Measurements from ENCODE around the gene C19orf81.

The C19orf81 gene

GRCh38 chr19:50659318-50660087 lies 10.3 kb downstream of the C19orf81 start:
- no peak for DNase-seq

DNA sequence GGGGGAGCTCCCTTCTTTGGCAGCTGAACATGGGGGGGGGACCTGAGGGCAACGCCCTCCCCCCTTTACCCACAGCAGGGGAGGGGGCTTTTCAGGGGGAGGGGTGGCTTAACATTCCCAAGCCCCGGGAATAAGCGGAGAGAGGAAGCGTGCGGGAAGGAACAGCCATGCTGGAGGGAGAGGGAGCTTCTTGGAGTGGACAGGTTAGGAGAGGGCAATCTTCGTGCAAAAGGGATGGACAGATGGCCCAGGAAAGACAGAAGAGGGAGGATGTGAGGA lies 10.8 kb downstream of the C19orf81 start:
- no peak for DNase-seq

GRCh38 chr19:50661023-50661422 lies 11.8 kb downstream of the C19orf81 start:
- DNase-seq = no peak

- DNase-seq = no peak
These were observed 12.8 kb downstream of the C19orf81 start for GRCh38 chr19:50661766-50662650.

DNA sequence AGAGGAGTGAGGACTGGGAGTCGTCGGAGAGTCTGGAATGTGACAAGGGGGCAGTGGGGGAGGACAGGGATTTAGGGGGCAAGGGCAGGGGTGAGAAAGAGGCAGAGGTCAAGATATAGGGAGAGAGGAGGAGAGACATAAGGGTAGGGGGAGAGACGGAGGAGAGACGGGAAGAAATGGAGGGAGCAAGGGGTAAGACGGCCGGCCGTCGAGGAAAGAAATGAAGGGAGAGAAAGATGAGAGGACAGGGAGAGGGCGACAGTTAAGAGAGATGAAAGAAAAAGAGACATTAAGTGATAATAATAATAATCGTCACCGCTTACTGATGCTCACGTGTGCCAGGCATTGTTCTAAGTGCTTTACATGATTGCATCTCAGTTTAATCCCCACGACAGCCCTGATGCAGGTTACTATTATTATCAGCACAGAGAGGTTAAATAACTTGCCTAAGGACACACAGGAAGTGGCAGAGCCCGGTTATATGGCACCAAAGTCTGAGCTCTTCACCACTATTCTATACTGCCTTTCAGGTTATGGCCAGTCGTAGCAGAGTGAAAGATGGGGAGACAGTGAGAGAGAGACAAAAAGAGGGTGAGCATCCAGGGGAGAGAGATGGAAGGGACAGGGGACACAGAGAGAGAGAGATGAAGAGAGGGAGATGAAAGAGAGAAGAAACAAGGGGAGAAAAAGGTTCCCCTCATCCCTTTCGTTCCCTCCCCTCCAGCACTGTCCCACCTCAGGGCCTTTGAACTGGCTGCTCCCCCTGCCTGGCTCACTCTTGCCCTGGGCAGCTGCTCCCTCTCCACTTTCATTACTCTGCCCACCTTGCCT lies 13.6 kb downstream of the C19orf81 start:
- no peak for DNase-seq

DNA sequence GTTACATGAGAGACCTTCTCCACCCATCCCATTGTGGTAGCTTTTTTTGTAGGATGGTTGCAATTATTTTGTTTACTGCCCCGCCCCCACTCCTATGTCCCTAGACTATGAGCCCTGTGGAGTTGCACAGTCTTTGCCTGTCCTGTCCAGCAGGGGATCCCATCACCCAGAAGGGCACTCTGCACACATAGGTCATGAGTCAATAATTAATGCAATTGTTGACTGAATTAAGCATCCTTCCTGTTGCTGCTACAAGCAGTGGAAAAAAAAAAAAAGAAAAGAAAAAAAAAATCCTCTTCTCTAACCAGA lies 14.2 kb downstream of the C19orf81 start:
- no peak for DNase-seq

DNA sequence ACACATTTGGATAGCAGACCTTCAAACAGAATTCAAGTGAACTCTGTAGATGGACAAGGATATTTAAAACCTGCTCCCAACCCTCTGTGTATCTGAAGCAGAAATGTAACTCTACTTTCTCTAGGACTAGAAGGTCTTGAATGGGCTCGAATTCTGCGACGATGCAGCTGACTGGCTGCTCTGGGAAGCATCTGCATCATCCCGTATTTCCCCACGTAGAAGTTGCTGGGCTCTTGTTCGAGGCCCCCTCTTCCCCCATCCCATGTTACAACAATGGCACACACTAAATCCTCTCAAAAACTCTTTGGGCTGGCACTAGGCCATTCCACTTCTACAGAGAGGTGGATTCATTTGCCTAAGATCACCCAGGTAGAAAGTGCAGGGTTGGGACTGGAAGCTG lies 15.0 kb downstream of the C19orf81 start:
- no peak for DNase-seq

- DNase-seq = no peak
These were observed 17.3 kb downstream of the C19orf81 start for GRCh38 chr19:50666346-50667176.

GRCh38 chr19:50667177-50667758 lies 18.0 kb downstream of the C19orf81 start:
- DNase-seq = no peak

DNA sequence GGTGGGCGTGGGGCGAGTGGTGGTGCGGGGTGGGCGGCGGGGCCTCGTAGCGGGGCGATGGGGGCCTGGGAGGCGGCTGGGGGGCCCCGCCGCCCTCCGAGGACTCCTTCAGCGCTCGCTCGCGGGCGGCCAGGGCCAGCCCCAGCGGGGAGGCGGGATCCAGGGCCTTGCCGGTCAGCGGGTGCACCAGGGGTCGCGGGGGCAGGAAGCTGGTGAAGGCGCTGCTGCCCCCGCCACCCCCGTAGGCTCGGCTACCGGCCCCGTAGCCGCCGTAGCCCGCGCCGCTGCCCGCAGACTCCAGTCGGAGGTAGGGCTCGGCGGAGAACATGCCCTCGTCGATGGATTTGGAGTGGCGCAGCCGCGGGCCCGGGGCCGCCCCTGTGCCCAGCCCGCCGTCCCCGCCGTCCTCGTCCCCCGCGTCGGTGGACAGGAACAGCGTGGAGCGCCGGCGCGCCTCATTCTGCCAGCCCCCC lies 18.6 kb downstream of the C19orf81 start:
- no peak for DNase-seq

GRCh38 chr19:50668416-50668815 lies 19.2 kb downstream of the C19orf81 start:
- no peak for DNase-seq

GRCh38 chr19:50668879-50669278 lies 19.6 kb downstream of the C19orf81 start:
- no peak for DNase-seq

GRCh38 chr19:50669302-50670101 lies 20.3 kb downstream of the C19orf81 start:
- DNase-seq = no peak

GRCh38 chr19:50670102-50670380 lies 20.8 kb downstream of the C19orf81 start:
- DNase-seq = no peak

DNA sequence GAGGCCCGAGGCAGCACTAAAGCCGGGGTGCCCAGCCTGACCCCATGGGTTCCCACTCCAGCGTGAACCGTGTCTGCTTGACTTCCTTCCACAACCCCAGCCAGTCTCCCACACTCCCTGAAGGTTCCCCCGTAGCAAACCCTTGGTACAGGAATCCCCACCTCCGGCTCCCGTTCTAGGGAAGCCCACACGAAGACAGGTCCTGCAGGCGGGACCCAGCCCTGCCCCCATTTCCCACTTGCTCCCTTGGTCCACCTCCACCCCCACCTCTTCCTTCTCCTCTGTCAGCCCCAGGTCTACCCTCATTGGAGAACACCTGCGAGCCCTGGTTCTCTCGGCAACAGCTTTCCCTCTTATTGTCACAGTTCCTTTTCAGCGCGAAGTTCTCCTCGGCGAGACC lies 23.9 kb downstream of the C19orf81 start:
- DNase-seq = no peak

- no peak for DNase-seq
These were observed 27.5 kb downstream of the C19orf81 start for GRCh38 chr19:50676625-50677197.

DNA sequence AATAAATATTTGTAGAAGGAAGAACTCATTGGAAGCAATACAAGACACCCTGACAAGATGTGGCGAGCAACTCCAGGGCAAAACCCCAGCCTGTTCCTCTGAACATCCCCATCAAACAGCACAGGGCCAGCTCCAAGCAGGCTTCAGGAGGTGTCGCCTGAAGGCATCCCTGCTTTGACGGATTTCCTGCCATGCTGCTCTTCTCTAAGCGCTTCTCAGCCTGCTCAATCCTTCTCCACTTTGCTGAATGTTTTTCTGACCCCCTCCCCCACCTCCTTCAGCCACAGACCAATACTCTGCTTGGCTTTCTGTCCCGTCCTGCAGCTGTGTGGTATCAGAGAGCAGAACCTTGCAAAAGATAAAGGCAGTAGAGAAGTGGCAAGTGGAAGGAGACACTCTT lies 28.4 kb downstream of the C19orf81 start:
- no peak for DNase-seq

- DNase-seq = no peak
These were observed 29.1 kb downstream of the C19orf81 start for GRCh38 chr19:50678323-50678722.

GRCh38 chr19:50679177-50680125 lies 30.2 kb downstream of the C19orf81 start:
- peak; percentile 61 for DNase-seq
